ENCODE measurements around the gene ELL.
A peak's percentile ranks its signal among the peaks of the same experiment; 100 is the strongest.

Gene ELL

DNA sequence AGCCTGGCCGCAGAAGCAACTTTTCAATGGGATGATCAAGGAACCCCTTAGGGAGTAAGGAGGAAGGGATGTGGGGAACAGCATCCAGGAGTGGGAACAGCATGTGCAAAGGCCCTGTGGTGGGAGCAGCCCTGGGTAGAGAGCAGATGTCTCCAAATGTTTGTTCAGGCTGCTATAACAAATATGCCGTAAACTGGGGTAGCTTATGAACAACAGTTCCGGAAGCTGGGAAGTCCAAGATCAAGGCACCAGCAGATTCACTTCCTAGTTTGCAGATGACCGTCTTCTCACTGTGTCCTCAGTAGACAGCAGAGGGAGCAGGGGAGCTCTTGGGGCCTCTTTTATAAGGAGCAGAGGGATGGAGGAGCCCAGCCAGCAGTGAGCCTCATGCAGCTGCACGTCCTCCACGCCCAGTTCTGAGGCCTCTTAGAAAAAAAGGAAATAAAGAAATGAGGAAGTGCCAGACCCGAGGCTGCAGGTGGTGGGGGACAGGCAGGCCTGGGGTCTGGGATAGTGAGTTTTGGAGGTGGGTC is 120.2 kb downstream of the ELL start:
- TF ChIP-seq, protein P1, sequence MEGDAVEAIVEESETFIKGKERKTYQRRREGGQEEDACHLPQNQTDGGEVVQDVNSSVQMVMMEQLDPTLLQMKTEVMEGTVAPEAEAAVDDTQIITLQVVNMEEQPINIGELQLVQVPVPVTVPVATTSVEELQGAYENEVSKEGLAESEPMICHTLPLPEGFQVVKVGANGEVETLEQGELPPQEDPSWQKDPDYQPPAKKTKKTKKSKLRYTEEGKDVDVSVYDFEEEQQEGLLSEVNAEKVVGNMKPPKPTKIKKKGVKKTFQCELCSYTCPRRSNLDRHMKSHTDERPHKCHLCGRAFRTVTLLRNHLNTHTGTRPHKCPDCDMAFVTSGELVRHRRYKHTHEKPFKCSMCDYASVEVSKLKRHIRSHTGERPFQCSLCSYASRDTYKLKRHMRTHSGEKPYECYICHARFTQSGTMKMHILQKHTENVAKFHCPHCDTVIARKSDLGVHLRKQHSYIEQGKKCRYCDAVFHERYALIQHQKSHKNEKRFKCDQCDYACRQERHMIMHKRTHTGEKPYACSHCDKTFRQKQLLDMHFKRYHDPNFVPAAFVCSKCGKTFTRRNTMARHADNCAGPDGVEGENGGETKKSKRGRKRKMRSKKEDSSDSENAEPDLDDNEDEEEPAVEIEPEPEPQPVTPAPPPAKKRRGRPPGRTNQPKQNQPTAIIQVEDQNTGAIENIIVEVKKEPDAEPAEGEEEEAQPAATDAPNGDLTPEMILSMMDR (conservative IDR thresholded peaks at IDR 0.05), result peak; percentile 59
- peak overlapping the region; percentile 48 for H3K27ac ChIP-seq

DNA sequence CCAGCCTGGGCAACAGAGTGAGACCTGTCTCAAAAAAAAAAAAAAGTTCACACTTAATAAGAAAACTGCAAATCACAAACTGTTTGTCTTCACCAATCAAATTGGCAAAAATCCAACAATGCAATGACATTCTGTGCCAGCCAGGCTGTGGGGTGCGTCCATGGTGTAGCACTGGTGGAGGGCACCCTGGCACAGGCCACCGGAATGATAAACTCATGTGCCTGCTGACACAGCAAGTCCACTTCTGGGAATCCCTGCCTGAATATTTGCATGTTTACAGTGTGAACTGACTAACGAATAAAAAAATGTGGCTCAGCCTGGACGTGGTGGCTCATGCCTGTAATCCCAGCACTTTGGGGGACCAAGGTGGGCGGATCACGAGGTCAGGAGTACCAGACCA is 122.9 kb downstream of the ELL start:
- H3K27ac ChIP-seq, result peak overlapping the region; percentile 80
- TF ChIP-seq, protein P1 (conservative IDR thresholded peaks at IDR 0.05), result no peak

DNA sequence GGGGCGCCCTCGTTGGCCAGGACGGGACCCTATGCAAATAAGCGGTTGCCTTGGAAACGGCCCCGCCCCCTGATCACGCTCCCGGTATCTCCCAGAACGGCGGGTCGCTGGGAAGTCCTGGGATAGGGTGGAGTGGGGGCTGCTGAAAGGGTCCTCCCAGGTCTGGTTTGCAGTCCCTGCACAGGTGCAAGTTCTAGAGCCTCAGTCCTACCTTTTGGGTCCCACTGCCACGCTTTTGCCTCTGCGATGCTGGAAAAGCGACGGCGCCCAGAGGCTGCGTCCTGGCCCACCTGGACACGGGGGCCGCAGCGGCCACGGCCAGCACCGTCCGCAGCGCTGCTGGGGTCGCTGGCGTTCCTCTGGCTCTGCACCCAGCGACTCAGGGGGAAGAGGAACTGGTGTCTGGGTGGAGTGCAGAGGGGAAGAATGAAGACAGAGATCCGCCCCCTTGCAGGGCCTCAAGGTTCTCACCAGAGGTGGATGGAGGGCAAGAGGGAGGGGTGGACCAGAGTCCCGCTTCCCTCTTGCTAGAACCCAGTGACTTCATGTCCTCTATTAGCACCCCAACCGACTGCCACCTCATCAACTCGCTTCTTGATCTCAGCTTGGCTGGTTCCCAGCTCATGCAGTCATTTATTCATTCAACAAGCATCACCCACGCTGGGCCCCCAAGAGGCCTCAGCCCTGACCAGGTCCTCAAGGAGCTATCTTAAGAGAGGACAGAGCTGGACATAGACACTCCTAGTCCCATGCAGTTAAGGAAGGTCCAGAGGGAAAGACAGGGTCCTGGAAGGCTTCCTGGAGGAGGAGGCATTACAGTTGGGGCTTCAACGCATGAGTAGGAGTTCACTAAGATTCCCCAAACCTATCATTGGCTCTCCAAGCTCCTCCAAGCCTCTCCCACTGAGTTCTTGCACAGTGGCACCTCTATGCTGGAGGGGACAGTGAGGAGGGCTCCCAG is 124.3 kb downstream of the ELL start, which contains the start of gene LRRC25:
Gene LRRC25 (minus strand): TSS at position 381 of the 961 bp plus-strand sequence. CDS start 659 bp downstream, outside the sequence.
- TF ChIP-seq, protein P1 (conservative IDR thresholded peaks at IDR 0.05), result no peak
- peak within 1 kb of the TSS; percentile 80 for H3K27ac ChIP-seq

DNA sequence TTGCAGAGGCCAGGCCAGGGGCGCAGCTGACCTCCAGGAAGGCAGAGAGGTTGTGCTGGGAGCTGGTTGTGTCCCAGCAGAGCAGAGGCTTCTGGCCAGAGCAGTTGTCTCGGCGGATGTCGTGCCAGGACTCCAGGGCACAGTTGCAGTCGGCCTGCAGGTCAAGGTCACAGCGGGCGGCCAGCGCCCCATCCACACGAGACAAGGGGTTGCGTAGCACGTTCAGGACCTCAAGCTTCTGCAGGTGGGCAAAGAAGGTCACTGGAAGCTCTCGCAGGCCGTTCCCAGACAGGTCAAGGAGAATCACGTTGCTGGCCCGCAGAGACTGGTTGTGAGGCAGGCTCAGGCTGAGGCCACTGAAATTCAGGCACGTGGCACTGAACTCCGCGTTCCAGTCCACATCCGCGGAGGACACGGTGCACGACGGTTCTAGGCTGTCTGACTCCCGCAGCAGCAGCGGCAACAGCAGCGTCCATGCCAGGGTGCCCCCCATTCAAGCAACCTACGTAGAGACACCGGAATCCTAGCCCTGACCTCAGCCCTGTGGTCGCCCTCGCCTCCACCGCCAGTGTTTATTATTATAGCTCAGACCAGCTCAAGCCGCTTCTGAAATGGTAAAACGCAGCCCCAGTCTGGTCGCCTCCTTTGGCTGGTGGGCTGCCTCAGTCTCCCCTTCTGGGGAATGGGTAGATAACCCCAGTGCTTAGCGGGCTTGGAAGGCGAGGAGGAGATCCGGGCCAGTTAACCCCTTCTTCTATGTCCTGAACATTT is 125.2 kb downstream of the ELL start:
- H3K27ac ChIP-seq, result 0 out of 2 replicates have a peak overlapping the region, but pooled peaks have one; percentile 7
- TF ChIP-seq, protein P1 (conservative IDR thresholded peaks at IDR 0.05), result no peak

DNA sequence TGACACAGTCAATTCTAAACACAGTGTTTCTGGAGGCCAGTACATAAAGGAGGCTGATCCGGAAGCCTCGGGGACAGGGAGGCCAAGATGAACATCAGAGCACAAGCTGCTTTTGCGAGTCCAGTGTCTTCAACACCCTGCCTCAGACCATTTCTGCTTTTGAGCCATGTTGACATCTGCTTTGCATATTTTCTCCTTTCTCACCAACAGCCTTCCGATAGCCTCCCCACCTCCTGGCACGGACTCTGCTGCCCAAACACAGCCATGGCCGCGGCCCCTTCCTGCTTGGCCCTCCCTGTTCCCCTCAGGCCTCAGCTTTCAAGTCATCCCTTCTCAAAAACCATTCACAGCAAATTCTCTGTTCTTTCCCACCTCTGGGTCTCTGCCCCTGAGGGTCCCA is 128.0 kb downstream of the ELL start:
- TF ChIP-seq, protein P1 (conservative IDR thresholded peaks at IDR 0.05), result no peak
- no peak overlapping the region for H3K27ac ChIP-seq

DNA sequence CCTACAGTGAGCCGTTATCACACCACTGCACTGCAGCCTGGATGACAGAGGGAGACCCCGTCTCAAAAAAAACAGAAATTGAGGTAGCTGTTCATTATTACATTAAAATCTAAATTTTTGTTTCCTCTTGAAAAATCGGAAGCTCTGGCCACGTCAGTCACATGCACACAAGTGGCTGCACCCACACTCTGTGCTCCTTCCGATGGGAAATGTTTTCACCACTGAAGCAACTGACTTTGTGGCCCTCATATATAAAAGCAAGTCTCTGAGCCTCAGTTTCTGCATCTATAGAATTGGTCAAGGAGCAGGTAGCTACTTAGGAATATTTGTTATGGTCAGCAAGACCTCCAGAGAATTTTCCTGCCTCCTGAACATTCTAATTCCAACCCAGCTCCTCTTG is 128.9 kb downstream of the ELL start:
- TF ChIP-seq, protein P1 (conservative IDR thresholded peaks at IDR 0.05), result no peak
- no peak overlapping the region for H3K27ac ChIP-seq
